A549 (cell line): ENCODE data around the gene HDAC3. TPM values are rescaled to one million over a fixed set of nuclear protein-coding genes. Genes with fewer than 3 reads are reported as not detected.
A peak's percentile ranks its signal among the peaks of the same experiment; 100 is the strongest.

Experiments
- ATAC-seq, 2 experiments: fragments of 200-7000 bp in 1 of 2; fragments of >200 bp in 1 of 2; cut with Nextera tagmentation in 1 of 2; cut with Tn5 transposase in 1 of 2; 3 replicates each; pipeline versions ENCODE4 v1.8.0 to v1.9.1; 2018 to 2020; ENCODE audit warnings: mild to moderate bottlenecking in 1 of 2, moderate library complexity in 1 of 2
- CTCF ChIA-PET: fragments of 300-600 bp; sonication (Branson Sonifier 250); formaldehyde crosslinking; extraction: SDS; loops from one replicate; lab custom pipeline; 2021; ENCODE audit warnings: antibody characterized with exemption, inconsistent platforms; lab: Yijun Ruan, JAX
- POLR2A ChIA-PET: fragments of 350-600 bp; formaldehyde crosslinking; extraction: SDS; loops from one replicate; lab custom pipeline; 2021; ENCODE audit warnings: antibody characterized with exemption, inconsistent platforms; lab: Yijun Ruan, JAX
- DNase-seq, 2 experiments: peaks; one replicate each; pipeline versions ENCODE4 v3.0.0 to v3.0.0-alpha.2; 2011 to 2016; ENCODE audit warnings: low read depth in 1 of 2, low spot score in 1 of 2
- FAIRE-seq: peaks from 2 replicates; lab custom pipeline; 2011; peaks lifted over from hg19 to GRCh38; lab: Jason Lieb, UNC
- H3K27ac ChIP-seq, 2 experiments: fragments of >200 bp; sonication (Bioruptor Twin); formaldehyde crosslinking; 3 replicates each; pipeline ENCODE4 v1.5.1; 2016 to 2017
- H3K4me1 ChIP-seq: fragments of >200 bp; sonication (Bioruptor Twin); formaldehyde crosslinking; 3 replicates; pipeline ENCODE4 v1.6.1; 2016
- H3K4me2 ChIP-seq: fragments of >200 bp; sonication (Bioruptor Twin); formaldehyde crosslinking; 3 replicates; pipeline ENCODE4 v1.6.1; 2016
- H3K4me3 ChIP-seq: fragments of >200 bp; sonication (Bioruptor Twin); formaldehyde crosslinking; 3 replicates; pipeline ENCODE4 v1.5.1; 2016
- H3K9me3 ChIP-seq: fragments of >200 bp; sonication (Bioruptor Twin); formaldehyde crosslinking; 3 replicates; pipeline ENCODE4 v1.6.1; 2016
- BHLHE40 ChIP-seq: IDR thresholded peaks from 2 replicates; pipeline ENCODE4 v1.6.1; 2012; ENCODE audit warnings: low read depth, low read length, inconsistent platforms
- CBX2 ChIP-seq: fragments of 200-600 bp; sonication (generic); IDR thresholded peaks from 2 replicates; pipeline ENCODE4 v1.6.1; 2016; ENCODE audit warnings: low read depth, mild to moderate bottlenecking, borderline replicate concordance
- CHD2 ChIP-seq: fragments of 150-350 bp; IDR thresholded peaks from 2 replicates; pipeline ENCODE4 v1.6.1; 2014; ENCODE audit warnings: low read length; ENCODE audit not compliant: partially characterized antibody
- CTCF ChIP-seq: fragments of >200 bp; sonication (Bioruptor Twin); formaldehyde crosslinking; IDR thresholded peaks from 3 replicates; pipeline ENCODE4 v1.5.1; 2016
- ESRRA ChIP-seq: fragments of 150-350 bp; IDR thresholded peaks from 2 replicates; pipeline ENCODE4 v1.6.1; 2014; ENCODE audit warnings: mild to moderate bottlenecking, low read length, borderline replicate concordance
- KDM5A ChIP-seq: fragments of 200-600 bp; sonication (generic); IDR thresholded peaks from 2 replicates; pipeline ENCODE4 v1.6.1; 2016; ENCODE audit warnings: antibody characterized with exemption, mild to moderate bottlenecking
- NR3C1 ChIP-seq: fragments of >200 bp; sonication (Bioruptor Twin); formaldehyde crosslinking; IDR thresholded peaks from 3 replicates; pipeline ENCODE4 v1.6.1; 2017
- PBX3 ChIP-seq: IDR thresholded peaks from 2 replicates; pipeline ENCODE4 v1.6.1; 2012
- PHF8 ChIP-seq: fragments of 200-600 bp; sonication (generic); IDR thresholded peaks from 2 replicates; pipeline ENCODE4 v1.6.1; 2016; ENCODE audit warnings: low read depth, mild to moderate bottlenecking, antibody characterized with exemption, moderate library complexity, borderline replicate concordance
- POLR2A ChIP-seq: IDR thresholded peaks from 2 replicates; pipeline ENCODE4 v1.6.1; 2012; ENCODE audit warnings: mild to moderate bottlenecking, low read length
- POLR2AphosphoS2 ChIP-seq: conservative IDR thresholded peaks from 2 replicates; pipeline ENCODE4 v1.6.1; 2012; ENCODE audit warnings: low read length, improper control_type of control experiment, inconsistent platforms
- SMC3 ChIP-seq: fragments of >200 bp; sonication (Bioruptor Twin); formaldehyde crosslinking; IDR thresholded peaks from 3 replicates; pipeline ENCODE4 v1.6.1; 2018; ENCODE audit warnings: inconsistent platforms
- TFCP2L1 ChIP-seq: fragments of 250-450 bp; sonication (Bioruptor Pico); IDR thresholded peaks from 2 replicates; pipeline ENCODE4 v1.5.0; 2021; ENCODE audit warnings: mild to moderate bottlenecking
- TP53 ChIP-seq: fragments of 250-450 bp; sonication (Bioruptor Pico); IDR thresholded peaks from 2 replicates; pipeline ENCODE4 v1.5.0; 2021; ENCODE audit warnings: mild to moderate bottlenecking, moderate library complexity
- USF2 ChIP-seq: fragments of 450-650 bp; IDR thresholded peaks from 2 replicates; pipeline ENCODE4 v1.6.1; 2014; ENCODE audit warnings: antibody characterized with exemption
- ZFP36 ChIP-seq: fragments of 450-650 bp; IDR thresholded peaks from 2 replicates; pipeline ENCODE4 v1.6.1; 2014; ENCODE audit warnings: borderline replicate concordance; ENCODE audit not compliant: partially characterized antibody
- ZNF302 ChIP-seq: fragments of 250-450 bp; sonication (Bioruptor Pico); IDR thresholded peaks from 2 replicates; pipeline ENCODE4 v1.9.0; 2021; ENCODE audit warnings: inconsistent platforms, mild to moderate bottlenecking, moderate library complexity
- WGBS: methylation state at CpG from one replicate; pipeline ENCODE4 v1.1.6; 2017; ENCODE audit errors: missing lambda C conversion rate; 5-methylcytosine and 5-hydroxymethylcytosine counted together
- polyA plus RNA-seq, 4 experiments: library from polyadenylated mRNA; depleted of rRNA in 3 of 4; stranded (reverse); fragments of >200 nt; fragmentation: RNase III in 1 of 4; extraction: RNeasy Plus Mini Kit Qiagen cat#74134 plus additional on column Dnase treatment in 1 of 4; gene quantifications; 2 replicates in 3 of 4; 3 replicates in 1 of 4; pipeline ENCODE4 v1.2.3, GENCODE V29; 2011 to 2017
- TF ChIP-seq, protein P1 (sequence below): fragments of 250-450 bp; sonication (Bioruptor Pico); IDR thresholded peaks from 2 replicates; pipeline ENCODE4 v1.5.0; 2021; ENCODE audit warnings: mild to moderate bottlenecking, moderate library complexity, borderline replicate concordance
- TF ChIP-seq, protein P2 (sequence below): fragments of >200 bp; sonication (Bioruptor Twin); formaldehyde crosslinking; IDR thresholded peaks from 3 replicates; pipeline ENCODE4 v1.6.1; 2016

HDAC3 gene
- polyA plus RNA-seq, 2 of the 4 experiments (the other 2 are of a cell fraction), result 51.1 to 67.3 TPM

GRCh38 chr5:141618804-141619554, 17.7 kb downstream of the HDAC3 start, which contains the start of gene DIAPH1 (continued):
- TF ChIP-seq, protein P1, sequence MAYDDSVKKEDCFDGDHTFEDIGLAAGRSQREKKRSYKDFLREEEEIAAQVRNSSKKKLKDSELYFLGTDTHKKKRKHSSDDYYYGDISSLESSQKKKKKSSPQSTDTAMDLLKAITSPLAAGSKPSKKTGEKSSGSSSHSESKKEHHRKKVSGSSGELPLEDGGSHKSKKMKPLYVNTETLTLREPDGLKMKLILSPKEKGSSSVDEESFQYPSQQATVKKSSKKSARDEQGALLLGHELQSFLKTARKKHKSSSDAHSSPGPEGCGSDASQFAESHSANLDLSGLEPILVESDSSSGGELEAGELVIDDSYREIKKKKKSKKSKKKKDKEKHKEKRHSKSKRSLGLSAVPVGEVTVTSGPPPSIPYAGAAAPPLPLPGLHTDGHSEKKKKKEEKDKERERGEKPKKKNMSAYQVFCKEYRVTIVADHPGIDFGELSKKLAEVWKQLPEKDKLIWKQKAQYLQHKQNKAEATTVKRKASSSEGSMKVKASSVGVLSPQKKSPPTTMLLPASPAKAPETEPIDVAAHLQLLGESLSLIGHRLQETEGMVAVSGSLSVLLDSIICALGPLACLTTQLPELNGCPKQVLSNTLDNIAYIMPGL (CRISPR knock-in tag), result 0 out of 2 replicates have a peak, but pooled peaks have one; percentile 12
- TF ChIP-seq CTCF (peak; percentile 97), ZFP36 (no peak), CBX2 (no peak), CHD2 (peak; percentile 48), ESRRA (no peak), POLR2A (peak; percentile 74), NR3C1 (no peak), BHLHE40 (peak; percentile 58; the same call in 1 of the 2 replicates), POLR2AphosphoS2 (no peak), KDM5A (no peak), TP53 (peak; percentile 76; the same call in 1 of the 2 replicates), USF2 (peak; percentile 85), ZNF302 (CRISPR knock-in tag) (no peak), PHF8 (peak; percentile 63; the same call in 1 of the 2 replicates), PBX3 (0 out of 2 replicates have a peak, but pooled peaks have one; percentile 35), SMC3 (peak; percentile 98)
- TF ChIP-seq, protein P2, sequence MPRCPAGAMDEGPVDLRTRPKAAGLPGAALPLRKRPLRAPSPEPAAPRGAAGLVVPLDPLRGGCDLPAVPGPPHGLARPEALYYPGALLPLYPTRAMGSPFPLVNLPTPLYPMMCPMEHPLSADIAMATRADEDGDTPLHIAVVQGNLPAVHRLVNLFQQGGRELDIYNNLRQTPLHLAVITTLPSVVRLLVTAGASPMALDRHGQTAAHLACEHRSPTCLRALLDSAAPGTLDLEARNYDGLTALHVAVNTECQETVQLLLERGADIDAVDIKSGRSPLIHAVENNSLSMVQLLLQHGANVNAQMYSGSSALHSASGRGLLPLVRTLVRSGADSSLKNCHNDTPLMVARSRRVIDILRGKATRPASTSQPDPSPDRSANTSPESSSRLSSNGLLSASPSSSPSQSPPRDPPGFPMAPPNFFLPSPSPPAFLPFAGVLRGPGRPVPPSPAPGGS, result 0 out of 3 replicates have a peak, but pooled peaks have one; percentile 37

DNA sequence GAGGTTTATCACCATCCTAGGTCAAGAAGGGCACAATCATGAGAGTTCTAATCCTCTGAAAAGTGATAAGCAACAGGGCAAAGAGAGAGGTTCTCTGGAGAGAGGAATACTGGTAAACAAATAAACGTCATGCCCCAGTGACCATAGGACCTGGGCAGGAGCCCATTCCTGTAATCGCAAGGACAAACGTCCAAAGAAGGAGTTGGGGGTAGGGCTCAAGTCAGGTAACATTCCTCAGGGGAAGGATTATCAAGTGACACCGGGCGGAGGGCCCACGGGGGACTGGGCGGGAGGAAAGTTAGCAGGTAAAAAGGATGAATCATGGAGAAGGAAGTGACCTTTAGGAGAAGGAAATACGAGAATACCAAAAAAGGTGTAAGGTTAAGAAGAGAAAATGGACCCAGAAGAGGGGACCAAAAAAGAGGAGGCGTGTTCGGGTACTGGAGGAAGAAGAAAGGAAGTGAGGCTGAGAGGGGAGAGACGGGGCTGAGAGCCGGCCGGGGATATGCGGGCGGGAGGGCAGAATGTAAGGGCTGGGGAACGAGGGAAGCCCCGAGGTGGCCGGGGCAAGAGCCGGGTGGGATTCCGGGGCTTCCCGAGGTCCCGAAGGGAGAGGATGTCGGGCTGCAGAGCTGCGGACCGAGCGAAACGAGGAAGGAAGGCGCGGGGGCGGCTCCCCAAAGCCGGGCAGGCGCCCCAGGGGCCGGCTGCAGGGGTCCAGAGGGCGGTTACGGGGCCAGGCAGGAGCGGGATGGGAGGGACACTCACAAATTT, 18.4 kb downstream of the HDAC3 start:
- ChIA-PET CTCF (interaction anchor here (0.6 to 20.4 kb wide), 30 partner anchors 7 to 1070 kb away, joined by 3 to 303 read pairs (median 4); partner anchors contain the start of genes FCHSD1, HDAC3, PCDHB14 and PCDHB15), POLR2A (interaction anchor here (1.1 to 3.0 kb wide), 4 partner anchors 18 to 298 kb away, joined by 3 to 33 read pairs (median 12); partner anchors contain the start of genes HDAC3, RELL2 and TAF7)
- Histone ChIP-seq H3K4me1 (peaks cover 21% of the 10 kb centered on the region), H3K4me3 (peak overlapping the region; percentile 99), H3K4me2 (peak overlapping the region; percentile 74), H3K27ac (peak overlapping the region; percentile 95 to 98), H3K9me3 (no peaks in the 10 kb centered on the region)
- ATAC-seq (peak; percentile 63), FAIRE-seq (no peak), DNase-seq (peak; percentile 55 to 78)
- 2% methylated on average over 31 of the region's 36 CpGs for WGBS
- TF ChIP-seq PHF8 (no peak), TFCP2L1 (CRISPR knock-in tag) (0 out of 2 replicates have a peak, but pooled peaks have one; percentile 34)
